ENCODE results near the gene DCANP1. TPM values are rescaled to one million over a fixed set of nuclear protein-coding genes. Genes with fewer than 3 reads are reported as not detected.
A peak's percentile ranks its signal among the peaks of the same experiment; 100 is the strongest.

The DCANP1 gene
- total RNA-seq, 4 donors from 2014 or later: not detected

DNA sequence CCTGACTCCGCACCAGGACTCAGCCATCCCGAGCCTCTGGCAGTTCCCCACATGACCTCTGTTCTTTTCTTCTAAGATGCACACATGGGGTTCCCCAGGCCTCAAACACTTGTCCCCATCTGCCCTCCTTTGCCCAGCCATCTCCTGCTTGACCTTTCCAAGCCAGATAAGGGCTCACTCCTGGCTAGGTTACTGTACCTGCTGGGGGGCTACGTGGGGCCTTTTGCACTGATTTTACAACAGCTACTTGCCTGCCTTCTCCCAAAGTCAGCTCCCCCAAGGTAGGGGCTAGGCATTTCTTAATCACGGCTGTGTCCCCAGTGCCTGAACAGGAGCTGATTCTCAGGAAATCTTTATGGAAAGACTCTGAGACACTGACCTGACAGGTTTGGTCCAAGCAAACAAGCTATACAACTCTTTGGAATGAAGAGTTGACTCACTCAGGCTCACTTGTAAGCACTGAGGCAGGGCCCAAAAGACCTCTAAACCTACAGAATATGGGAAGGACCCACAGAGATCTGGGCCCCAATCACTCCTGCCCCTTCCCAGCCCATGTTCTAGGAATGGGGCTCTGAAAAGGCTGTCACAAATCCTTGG lies 50.6 kb downstream of the DCANP1 start:
- intact Hi-C loops (cut with DNase I; ENCODE audit: low total_unique reads) (loop anchor here (10.0 kb wide), 1 partner anchor 152 kb away; no protein-coding TSS in a partner anchor), in situ Hi-C loops (cut with MboI; ENCODE audit: low sequenced_read_pairs in 4 of 4) (no loop called here)
- Histone ChIP-seq H3K4me3 (no peak overlapping the region), H3K27ac (peak overlapping the region in 3 of 4 donors; percentile 60 to 81 (median 74)), H3K9me3 (no peaks in the 10 kb centered on the region), H3K36me3 (no peaks in the 10 kb centered on the region), H3K4me1 (peaks cover 63 to 69% of the 10 kb centered on the region in 2 donors), H3K27me3 (no peaks in the 10 kb centered on the region)
- ATAC-seq (no peak), DNase-seq (no peak)
- TF ChIP-seq, protein P1, sequence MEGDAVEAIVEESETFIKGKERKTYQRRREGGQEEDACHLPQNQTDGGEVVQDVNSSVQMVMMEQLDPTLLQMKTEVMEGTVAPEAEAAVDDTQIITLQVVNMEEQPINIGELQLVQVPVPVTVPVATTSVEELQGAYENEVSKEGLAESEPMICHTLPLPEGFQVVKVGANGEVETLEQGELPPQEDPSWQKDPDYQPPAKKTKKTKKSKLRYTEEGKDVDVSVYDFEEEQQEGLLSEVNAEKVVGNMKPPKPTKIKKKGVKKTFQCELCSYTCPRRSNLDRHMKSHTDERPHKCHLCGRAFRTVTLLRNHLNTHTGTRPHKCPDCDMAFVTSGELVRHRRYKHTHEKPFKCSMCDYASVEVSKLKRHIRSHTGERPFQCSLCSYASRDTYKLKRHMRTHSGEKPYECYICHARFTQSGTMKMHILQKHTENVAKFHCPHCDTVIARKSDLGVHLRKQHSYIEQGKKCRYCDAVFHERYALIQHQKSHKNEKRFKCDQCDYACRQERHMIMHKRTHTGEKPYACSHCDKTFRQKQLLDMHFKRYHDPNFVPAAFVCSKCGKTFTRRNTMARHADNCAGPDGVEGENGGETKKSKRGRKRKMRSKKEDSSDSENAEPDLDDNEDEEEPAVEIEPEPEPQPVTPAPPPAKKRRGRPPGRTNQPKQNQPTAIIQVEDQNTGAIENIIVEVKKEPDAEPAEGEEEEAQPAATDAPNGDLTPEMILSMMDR (IDR thresholded peaks at IDR 0.05 in 4 of 5, conservative IDR thresholded peaks at IDR 0.05 in 1 of 5): no peak
- no peak for TF ChIP-seq POLR2A (IDR thresholded peaks at IDR 0.05)

DNA sequence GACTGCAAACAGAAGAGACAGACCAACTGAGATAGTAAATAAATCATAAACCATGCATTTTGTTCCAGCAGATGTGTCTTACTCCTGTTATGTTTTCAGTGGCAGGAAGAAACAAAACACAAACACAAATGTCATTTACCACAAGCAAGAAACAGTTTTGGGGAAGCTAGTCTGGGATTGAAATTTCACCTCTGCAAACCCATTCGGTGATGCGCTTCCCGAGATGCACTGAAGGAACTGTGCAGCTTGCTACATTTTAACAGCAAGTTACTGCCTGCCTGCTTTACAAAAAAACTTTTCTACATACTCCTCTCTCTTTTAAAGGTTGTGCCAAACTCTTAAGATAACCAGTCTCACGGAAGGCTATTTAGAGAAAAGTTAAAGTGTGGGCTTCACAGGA lies 51.3 kb downstream of the DCANP1 start:
- in situ Hi-C loops (cut with MboI; ENCODE audit: low sequenced_read_pairs in 4 of 4): no loop called here
- H3K4me3 ChIP-seq: no peak overlapping the region
- no peak for TF ChIP-seq POLR2A (IDR thresholded peaks at IDR 0.05)
- TF ChIP-seq, protein P1 (IDR thresholded peaks at IDR 0.05 in 4 of 5, conservative IDR thresholded peaks at IDR 0.05 in 1 of 5): no peak
- H3K27ac ChIP-seq: peak overlapping the region; percentile 45 to 81 (median 67)
- no peaks in the 10 kb centered on the region for H3K36me3 ChIP-seq
- H3K4me1 ChIP-seq: peaks cover 70 to 76% of the 10 kb centered on the region in 2 donors
- ATAC-seq: no peak
- H3K9me3 ChIP-seq: no peaks in the 10 kb centered on the region
- no peaks in the 10 kb centered on the region for H3K27me3 ChIP-seq
- DNase-seq: no peak
- intact Hi-C loops (cut with DNase I; ENCODE audit: low total_unique reads): loop anchor here (10.0 kb wide), 1 partner anchor 151 kb away; no protein-coding TSS in a partner anchor

DNA sequence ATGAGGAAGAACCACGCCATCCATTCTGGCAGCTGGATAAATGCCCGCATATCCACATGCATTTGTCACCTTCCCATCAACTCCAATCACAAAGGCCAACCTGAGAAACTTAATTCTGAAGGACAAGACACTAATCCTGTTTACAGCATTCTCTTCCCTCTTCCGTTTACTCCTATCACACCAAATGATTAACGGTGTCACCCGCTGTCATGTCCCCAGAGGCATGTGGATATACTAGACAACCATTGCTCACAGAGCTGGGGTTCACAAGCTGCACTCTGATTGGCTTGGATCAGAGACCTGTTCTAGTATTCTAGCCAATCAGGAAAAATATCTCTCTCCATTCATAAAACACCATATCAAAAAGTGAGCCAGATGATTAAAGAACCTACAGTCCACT lies 51.7 kb downstream of the DCANP1 start:
- Histone ChIP-seq H3K27me3 (no peaks in the 10 kb centered on the region), H3K4me1 (peaks cover 71 to 80% of the 10 kb centered on the region in 2 donors), H3K27ac (peak overlapping the region; percentile 45 to 81 (median 67)), H3K36me3 (no peaks in the 10 kb centered on the region), H3K9me3 (no peaks in the 10 kb centered on the region), H3K4me3 (no peak overlapping the region)
- intact Hi-C loops (cut with DNase I; ENCODE audit: low total_unique reads) (loop anchor here (10.0 kb wide), 1 partner anchor 151 kb away; no protein-coding TSS in a partner anchor), in situ Hi-C loops (cut with MboI; ENCODE audit: low sequenced_read_pairs in 4 of 4) (no loop called here)
- DNase-seq: no peak
- TF ChIP-seq, protein P1 (IDR thresholded peaks at IDR 0.05 in 4 of 5, conservative IDR thresholded peaks at IDR 0.05 in 1 of 5): no peak
- TF ChIP-seq POLR2A (IDR thresholded peaks at IDR 0.05): no peak
- peak in 1 of 2 donors; percentile 64 for ATAC-seq

Other genes starting within 250 kb of the DCANP1 start
- gene MACROH2A1, start 48.1 kb downstream of the DCANP1 start, total RNA-seq: 100 to 1,000 TPM; 104 to 167 (median 136) TPM
- gene TIFAB, start 5.0 kb upstream of the DCANP1 start, total RNA-seq: not detected
- not detected for gene NEUROG1, start 88.6 kb upstream of the DCANP1 start, total RNA-seq
- 10 to 100 TPM in 3 of 4 donors, 1 to 10 TPM in 1; 2.3 to 96.2 (median 17.8) TPM for gene CXCL14, start 131.6 kb upstream of the DCANP1 start, total RNA-seq